GM23248 (cell line): ENCODE results near the gene DNAH2.

Source experiments
- EZH2 ChIP-seq: fragments of 200-600 bp; sonication (generic); IDR thresholded peaks from 2 replicates; pipeline ENCODE4 v1.6.1; 2018; ENCODE audit warnings: antibody characterized with exemption, mild to moderate bottlenecking; ENCODE audit not compliant: insufficient read depth, poor library complexity, severe bottlenecking
- EZH2phosphoT487 ChIP-seq: fragments of 200-600 bp; sonication (generic); IDR thresholded peaks from 2 replicates; pipeline ENCODE4 v1.6.1; 2018; ENCODE audit warnings: antibody characterized with exemption, moderate library complexity, mild to moderate bottlenecking, low read depth; ENCODE audit not compliant: insufficient read depth

DNA sequence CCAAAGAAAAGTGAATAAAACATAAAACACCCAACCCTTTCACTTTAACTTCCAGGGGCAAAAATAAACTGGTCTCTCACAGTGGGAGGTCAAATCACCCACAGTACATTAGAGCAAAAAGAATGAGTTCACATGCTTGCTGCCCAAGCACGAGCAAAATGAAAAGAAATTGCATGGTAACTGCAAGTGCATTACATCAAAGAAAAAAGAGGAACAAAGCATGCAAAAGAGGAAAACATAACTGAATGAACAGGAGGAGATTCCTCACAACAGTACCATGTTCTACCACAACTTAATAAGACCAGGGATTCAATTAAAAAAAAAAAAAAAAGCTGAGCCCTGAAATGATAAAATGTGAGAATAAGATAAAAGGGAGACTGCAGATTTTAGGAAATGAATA lies 12.3 kb downstream of the DNAH2 start:
- no peak for TF ChIP-seq EZH2phosphoT487
- TF ChIP-seq EZH2 = no peak
